Esophagus (tissue), 2 donors: ENCODE data around the gene PUM2. TPM values are rescaled to one million over a fixed set of nuclear protein-coding genes. Genes with fewer than 3 reads are reported as not detected.
"Not testable (repeated sequence)": the region's sequence is repeated elsewhere in the genome, so short reads cannot be mapped to it uniquely, and the experiment has no call there.

Experiments used
- H3K27ac ChIP-seq, 2 donors: one replicate each; pipeline ENCODE4 v1.5.1; 2013; ENCODE audit warnings: low read depth in 2 of 2, mild to moderate bottlenecking in 2 of 2, inconsistent platforms in 1 of 2, low read length in 1 of 2, moderate library complexity in 1 of 2
- H3K27me3 ChIP-seq, 2 donors: one replicate each; pipeline ENCODE4 v1.6.1; 2013; ENCODE audit warnings: low read length in 2 of 2, control low read depth in 1 of 2, mild to moderate bottlenecking in 1 of 2; ENCODE audit not compliant: insufficient read depth in 2 of 2, control insufficient read depth in 1 of 2
- H3K36me3 ChIP-seq, 2 donors: one replicate each; pipeline ENCODE4 v1.6.1; 2013; ENCODE audit warnings: low read length in 1 of 2; ENCODE audit not compliant: control insufficient read depth in 2 of 2, insufficient read depth in 2 of 2
- H3K4me1 ChIP-seq, 2 donors: one replicate each; pipeline ENCODE4 v1.6.1; 2013; ENCODE audit warnings: low read length in 1 of 2; ENCODE audit not compliant: control insufficient read depth in 2 of 2, insufficient read depth in 2 of 2
- H3K4me3 ChIP-seq, 2 donors: one replicate each; pipeline ENCODE4 v1.5.1; 2013; ENCODE audit warnings: low read length in 2 of 2, mild to moderate bottlenecking in 2 of 2, low read depth in 1 of 2, moderate library complexity in 1 of 2
- H3K9me3 ChIP-seq, 2 donors: one replicate each; pipeline ENCODE4 v1.6.1; 2013; ENCODE audit warnings: mild to moderate bottlenecking in 2 of 2, low read depth in 1 of 2, low read length in 1 of 2, moderate library complexity in 1 of 2; ENCODE audit not compliant: control insufficient read depth in 2 of 2, insufficient read depth in 1 of 2
- WGBS, 2 donors: extraction: QIAGEN DNeasy Blood & Tissue Kit; methylation state at CpG; one replicate each; pipeline ENCODE4 v1.1.7; 2013; 5-methylcytosine and 5-hydroxymethylcytosine counted together
- polyA plus RNA-seq, 2 donors: library from polyadenylated mRNA; stranded (reverse); fragments of 200-250 nt; gene quantifications; one replicate each; pipeline ENCODE4 v1.2.3, GENCODE V29; 2013
- donor health status: healthy with polysubstance abuse.
- donor health status: Bipolar disorder and iron deficiency.

The PUM2 gene
- polyA plus RNA-seq, 2 donors = 19.6 to 23.3 TPM

GRCh38 chr2:20282916-20283592 is 67.6 kb downstream of the PUM2 start:
- Histone ChIP-seq H3K9me3 (no peaks in the 10 kb centered on the region), H3K4me1 (no peaks in the 10 kb centered on the region), H3K4me3 (no peak overlapping the region), H3K36me3 (no peaks in the 10 kb centered on the region), H3K27ac (no peak overlapping the region), H3K27me3 (no peaks in the 10 kb centered on the region)
- WGBS, 2 donors = 53 to 62% methylated on average over 3 of the region's 3 CpGs

- no peaks in the 10 kb centered on the region for H3K27me3 ChIP-seq
- H3K9me3 ChIP-seq = no peaks in the 10 kb centered on the region
- no peak overlapping the region for H3K4me3 ChIP-seq
- H3K36me3 ChIP-seq = no peaks in the 10 kb centered on the region
- WGBS, 2 donors = 66 to 74% methylated on average over 2 of the region's 2 CpGs
- H3K27ac ChIP-seq = no peak overlapping the region
- no peaks in the 10 kb centered on the region for H3K4me1 ChIP-seq
Measured at GRCh38 chr2:20281876-20282275, 68.8 kb downstream of the PUM2 start.

- Histone ChIP-seq H3K9me3 (no peaks in the 10 kb centered on the region), H3K4me3 (no peak overlapping the region), H3K4me1 (no peaks in the 10 kb centered on the region), H3K36me3 (no peaks in the 10 kb centered on the region), H3K27ac (no peak overlapping the region), H3K27me3 (no peaks in the 10 kb centered on the region)
- 89 to 92% methylated on average over 4 of the region's 4 CpGs for WGBS, 2 donors
Measured at GRCh38 chr2:20273042-20273441, 77.6 kb downstream of the PUM2 start.

- not testable (repeated sequence) for H3K4me3 ChIP-seq, H3K27ac ChIP-seq, H3K27me3 ChIP-seq, H3K36me3 ChIP-seq, H3K9me3 ChIP-seq, H3K4me1 ChIP-seq
- WGBS, 2 donors = 89 to 96% methylated on average over 6 of the region's 6 CpGs
Measured at GRCh38 chr2:20268317-20268716, 82.3 kb downstream of the PUM2 start.

GRCh38 chr2:20267529-20267928 is 83.1 kb downstream of the PUM2 start:
- Histone ChIP-seq H3K27ac (no peak overlapping the region), H3K4me3 (no peak overlapping the region), H3K27me3 (no peaks in the 10 kb centered on the region), H3K9me3 (no peaks in the 10 kb centered on the region), H3K36me3 (peaks cover 0 to 2% of the 10 kb centered on the region in 2 donors), H3K4me1 (no peaks in the 10 kb centered on the region)
- 83% methylated on average over 2 of the region's 2 CpGs for WGBS, 2 donors

- Histone ChIP-seq H3K9me3 (no peaks in the 10 kb centered on the region), H3K4me3 (no peak overlapping the region), H3K27ac (no peak overlapping the region), H3K36me3 (peaks cover 0 to 2% of the 10 kb centered on the region in 2 donors), H3K27me3 (no peaks in the 10 kb centered on the region), H3K4me1 (no peaks in the 10 kb centered on the region)
- WGBS, 2 donors = 80 to 90% methylated on average over 2 of the region's 2 CpGs
Measured at GRCh38 chr2:20264629-20265028, 86.0 kb downstream of the PUM2 start.

- Histone ChIP-seq H3K4me3 (no peak overlapping the region), H3K9me3 (no peaks in the 10 kb centered on the region), H3K36me3 (peaks cover 9 to 10% of the 10 kb centered on the region in 2 donors), H3K27ac (no peak overlapping the region), H3K4me1 (no peaks in the 10 kb centered on the region), H3K27me3 (no peaks in the 10 kb centered on the region)
- WGBS, 2 donors = 95 to 100% methylated on average over 1 of the region's 1 CpG
Measured at GRCh38 chr2:20257411-20257810, 93.2 kb downstream of the PUM2 start.

GRCh38 chr2:20254731-20255130 is 95.9 kb downstream of the PUM2 start:
- H3K27me3 ChIP-seq = no peaks in the 10 kb centered on the region
- no peaks in the 10 kb centered on the region for H3K9me3 ChIP-seq
- no peak overlapping the region for H3K27ac ChIP-seq
- peaks cover 9 to 10% of the 10 kb centered on the region in 2 donors for H3K36me3 ChIP-seq
- WGBS, 2 donors = 93 to 95% methylated on average over 4 of the region's 4 CpGs
- H3K4me3 ChIP-seq = no peak overlapping the region
- no peaks in the 10 kb centered on the region for H3K4me1 ChIP-seq

GRCh38 chr2:20250436-20250835 is 100.2 kb downstream of the PUM2 start:
- Histone ChIP-seq H3K4me1 (no peaks in the 10 kb centered on the region), H3K27me3 (no peaks in the 10 kb centered on the region), H3K27ac (no peak overlapping the region), H3K36me3 (peaks cover 10 to 18% of the 10 kb centered on the region in 2 donors), H3K4me3 (no peak overlapping the region), H3K9me3 (no peaks in the 10 kb centered on the region)

- Histone ChIP-seq H3K4me1 (no peaks in the 10 kb centered on the region), H3K27ac (no peak overlapping the region), H3K27me3 (no peaks in the 10 kb centered on the region), H3K9me3 (no peaks in the 10 kb centered on the region), H3K36me3 (peaks cover 10 to 15% of the 10 kb centered on the region in 2 donors), H3K4me3 (no peak overlapping the region)
- WGBS, 2 donors = 80 to 81% methylated on average over 6 of the region's 6 CpGs
Measured at GRCh38 chr2:20249170-20249569, 101.5 kb downstream of the PUM2 start.
